ENCODE measurements around the gene KDM8.

DNA sequence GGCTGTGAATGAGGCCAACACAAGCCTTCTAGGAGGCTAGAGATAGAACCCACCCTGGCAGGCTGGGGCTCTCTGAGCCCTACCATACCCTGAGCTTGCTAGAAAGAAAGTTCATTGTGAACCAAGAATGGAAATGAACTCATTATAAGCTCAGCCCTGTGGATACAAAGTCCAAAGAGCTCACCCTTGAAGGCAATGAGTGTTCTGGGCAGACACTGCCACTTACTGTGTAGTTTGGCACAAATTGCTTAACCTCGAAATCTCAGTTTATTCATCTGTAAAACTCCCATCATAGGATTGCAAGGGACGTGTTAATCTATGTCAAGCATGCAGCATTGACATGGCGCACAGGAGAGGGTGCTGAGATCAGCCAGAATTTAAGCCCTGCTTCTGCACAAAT lies 5.5 kb downstream of the KDM8 start:
- TF ChIP-seq, protein P1, sequence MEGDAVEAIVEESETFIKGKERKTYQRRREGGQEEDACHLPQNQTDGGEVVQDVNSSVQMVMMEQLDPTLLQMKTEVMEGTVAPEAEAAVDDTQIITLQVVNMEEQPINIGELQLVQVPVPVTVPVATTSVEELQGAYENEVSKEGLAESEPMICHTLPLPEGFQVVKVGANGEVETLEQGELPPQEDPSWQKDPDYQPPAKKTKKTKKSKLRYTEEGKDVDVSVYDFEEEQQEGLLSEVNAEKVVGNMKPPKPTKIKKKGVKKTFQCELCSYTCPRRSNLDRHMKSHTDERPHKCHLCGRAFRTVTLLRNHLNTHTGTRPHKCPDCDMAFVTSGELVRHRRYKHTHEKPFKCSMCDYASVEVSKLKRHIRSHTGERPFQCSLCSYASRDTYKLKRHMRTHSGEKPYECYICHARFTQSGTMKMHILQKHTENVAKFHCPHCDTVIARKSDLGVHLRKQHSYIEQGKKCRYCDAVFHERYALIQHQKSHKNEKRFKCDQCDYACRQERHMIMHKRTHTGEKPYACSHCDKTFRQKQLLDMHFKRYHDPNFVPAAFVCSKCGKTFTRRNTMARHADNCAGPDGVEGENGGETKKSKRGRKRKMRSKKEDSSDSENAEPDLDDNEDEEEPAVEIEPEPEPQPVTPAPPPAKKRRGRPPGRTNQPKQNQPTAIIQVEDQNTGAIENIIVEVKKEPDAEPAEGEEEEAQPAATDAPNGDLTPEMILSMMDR (IDR thresholded peaks at IDR 0.05; ENCODE audit: extremely low read depth in 1 of 2, insufficient read depth in 1 of 2, low read depth in 1 of 2, low read length in 2 of 2): no peak
- TF ChIP-seq POLR2A (IDR thresholded peaks at IDR 0.05; ENCODE audit: low read depth, low read length) (no peak), FOS (IDR thresholded peaks at IDR 0.05; ENCODE audit: borderline replicate concordance, insufficient read depth, low read length) (no peak), POLR2AphosphoS5 (IDR thresholded peaks at IDR 0.05; ENCODE audit: insufficient read depth, low read depth, low read length) (no peak), EZH2 (IDR thresholded peaks at IDR 0.05; ENCODE audit: borderline replicate concordance, low read depth, low read length, severe bottlenecking) (no peak)
